ENCODE data around the gene HEATR3.

DNA sequence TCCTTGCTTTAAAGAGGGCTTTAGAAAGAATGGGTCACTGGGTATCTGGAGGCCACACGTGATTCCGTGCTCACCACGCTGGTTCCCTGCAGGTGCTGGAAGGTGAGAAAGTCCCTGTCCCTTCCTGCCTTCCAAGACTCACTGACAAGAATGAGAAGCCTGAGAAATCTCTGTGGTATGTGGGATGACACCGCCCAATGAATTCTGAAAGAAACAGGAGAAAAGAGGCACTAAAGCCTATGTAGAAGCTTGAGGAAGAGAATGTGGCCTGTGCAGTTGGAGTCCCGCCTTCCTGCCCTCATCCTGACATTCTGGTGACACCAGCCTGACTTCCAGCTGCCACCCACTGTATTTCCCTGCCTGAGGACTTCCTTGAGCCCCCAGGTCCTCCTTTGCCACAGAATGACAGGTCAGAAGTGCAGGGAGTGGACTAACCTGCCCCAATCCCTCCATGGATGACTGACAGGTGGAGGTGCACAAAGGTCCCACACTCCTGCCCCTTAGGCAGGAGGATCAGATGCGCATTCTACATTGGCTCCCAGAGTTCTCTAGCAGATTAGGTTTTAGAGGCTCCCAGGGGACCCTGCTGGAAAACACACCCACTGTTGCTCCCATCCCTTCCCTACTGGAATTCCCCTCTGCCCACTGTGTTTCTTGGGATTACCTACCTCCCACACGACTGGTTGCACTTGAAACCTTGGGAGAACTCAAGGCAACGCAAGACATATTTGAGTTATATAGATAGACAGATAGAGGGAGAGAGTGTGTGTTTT lies 48.8 kb downstream of the HEATR3 start:
- TF ChIP-seq POLR2A (IDR thresholded peaks at IDR 0.05) = no peak
- no peak for TF ChIP-seq POLR2AphosphoS5 (IDR thresholded peaks at IDR 0.05)

Data from prostate gland (tissue), 1 donor.